ENCODE measurements around the gene PREP. TPM values are rescaled to one million over a fixed set of nuclear protein-coding genes. Genes with fewer than 3 reads are reported as not detected.

The PREP gene
- total RNA-seq, 1 donor from 2014 or later = 39.6 TPM

GRCh38 chr6:105336986-105337385, 65.9 kb downstream of the PREP start:
- Mint-ChIP-seq H3K9me3 (ENCODE audit: unreplicated experiment) (no peaks in the 10 kb centered on the region), H3K27me3 (ENCODE audit: unreplicated experiment) (no peaks in the 10 kb centered on the region), H3K27ac (ENCODE audit: unreplicated experiment) (no peak overlapping the region), H3K4me1 (ENCODE audit: unreplicated experiment) (peaks cover 4% of the 10 kb centered on the region), H3K36me3 (ENCODE audit: low read depth, unreplicated experiment) (peaks cover 16% of the 10 kb centered on the region), H3K4me3 (ENCODE audit: unreplicated experiment) (no peak overlapping the region)
- no peak for TF ChIP-seq CTCF (IDR thresholded peaks at IDR 0.05; ENCODE audit: unreplicated experiment)
- no peak for DNase-seq (ENCODE audit: low spot score)

- no peak overlapping the region for H3K27ac Mint-ChIP-seq (ENCODE audit: unreplicated experiment)
- DNase-seq (ENCODE audit: low spot score) = no peak
- no peak overlapping the region for H3K4me3 Mint-ChIP-seq (ENCODE audit: unreplicated experiment)
- no peaks in the 10 kb centered on the region for H3K27me3 Mint-ChIP-seq (ENCODE audit: unreplicated experiment)
- H3K4me1 Mint-ChIP-seq (ENCODE audit: unreplicated experiment) = peaks cover 12% of the 10 kb centered on the region
- H3K36me3 Mint-ChIP-seq (ENCODE audit: low read depth, unreplicated experiment) = peaks cover 8% of the 10 kb centered on the region
- no peaks in the 10 kb centered on the region for H3K9me3 Mint-ChIP-seq (ENCODE audit: unreplicated experiment)
- no peak for TF ChIP-seq CTCF (IDR thresholded peaks at IDR 0.05; ENCODE audit: unreplicated experiment)
Measured at GRCh38 chr6:105332576-105332975, 70.3 kb downstream of the PREP start.

GRCh38 chr6:105331927-105332326, 71.0 kb downstream of the PREP start:
- no peak overlapping the region for H3K27ac Mint-ChIP-seq (ENCODE audit: unreplicated experiment)
- no peak for DNase-seq (ENCODE audit: low spot score)
- TF ChIP-seq CTCF (IDR thresholded peaks at IDR 0.05; ENCODE audit: unreplicated experiment) = no peak
- peaks cover 5% of the 10 kb centered on the region for H3K36me3 Mint-ChIP-seq (ENCODE audit: low read depth, unreplicated experiment)
- no peak overlapping the region for H3K4me3 Mint-ChIP-seq (ENCODE audit: unreplicated experiment)
- H3K4me1 Mint-ChIP-seq (ENCODE audit: unreplicated experiment) = peaks cover 9% of the 10 kb centered on the region
- H3K9me3 Mint-ChIP-seq (ENCODE audit: unreplicated experiment) = no peaks in the 10 kb centered on the region
- no peaks in the 10 kb centered on the region for H3K27me3 Mint-ChIP-seq (ENCODE audit: unreplicated experiment)

- DNase-seq (ENCODE audit: low spot score) = no peak
- Mint-ChIP-seq H3K36me3 (ENCODE audit: low read depth, unreplicated experiment) (peaks cover 5% of the 10 kb centered on the region), H3K4me1 (ENCODE audit: unreplicated experiment) (peaks cover 9% of the 10 kb centered on the region), H3K9me3 (ENCODE audit: unreplicated experiment) (no peaks in the 10 kb centered on the region), H3K4me3 (ENCODE audit: unreplicated experiment) (no peak overlapping the region), H3K27me3 (ENCODE audit: unreplicated experiment) (no peaks in the 10 kb centered on the region), H3K27ac (ENCODE audit: unreplicated experiment) (no peak overlapping the region)
- TF ChIP-seq CTCF (IDR thresholded peaks at IDR 0.05; ENCODE audit: unreplicated experiment) = no peak
Measured at GRCh38 chr6:105330913-105331312, 72.0 kb downstream of the PREP start.

GRCh38 chr6:105330364-105330763, 72.5 kb downstream of the PREP start:
- Mint-ChIP-seq H3K4me1 (ENCODE audit: unreplicated experiment) (peaks cover 9% of the 10 kb centered on the region), H3K36me3 (ENCODE audit: low read depth, unreplicated experiment) (peaks cover 8% of the 10 kb centered on the region)

More at GRCh38 chr6:105330364-105330763, 72.5 kb downstream of the PREP start:
- Mint-ChIP-seq H3K27me3 (ENCODE audit: unreplicated experiment) (no peaks in the 10 kb centered on the region), H3K9me3 (ENCODE audit: unreplicated experiment) (no peaks in the 10 kb centered on the region), H3K4me3 (ENCODE audit: unreplicated experiment) (no peak overlapping the region), H3K27ac (ENCODE audit: unreplicated experiment) (no peak overlapping the region)
- DNase-seq (ENCODE audit: low spot score) = no peak
- no peak for TF ChIP-seq CTCF (IDR thresholded peaks at IDR 0.05; ENCODE audit: unreplicated experiment)
